22Rv1 (cell line): ENCODE results near the gene GLOD4.

Experiments used
- H3K27ac ChIP-seq: fragments of 450-650 bp; 2 replicates; pipeline ENCODE4 v1.5.1; 2017
- ZFX ChIP-seq: fragments of 450-650 bp; IDR thresholded peaks from 2 replicates; pipeline ENCODE4 v1.6.1; 2017; ENCODE audit warnings: antibody characterized with exemption, borderline replicate concordance
- TF ChIP-seq, protein P1 (sequence below): fragments of 450-650 bp; IDR thresholded peaks from 2 replicates; pipeline ENCODE4 v1.5.1; 2017; ENCODE audit warnings: mild to moderate bottlenecking

The GLOD4 gene

DNA sequence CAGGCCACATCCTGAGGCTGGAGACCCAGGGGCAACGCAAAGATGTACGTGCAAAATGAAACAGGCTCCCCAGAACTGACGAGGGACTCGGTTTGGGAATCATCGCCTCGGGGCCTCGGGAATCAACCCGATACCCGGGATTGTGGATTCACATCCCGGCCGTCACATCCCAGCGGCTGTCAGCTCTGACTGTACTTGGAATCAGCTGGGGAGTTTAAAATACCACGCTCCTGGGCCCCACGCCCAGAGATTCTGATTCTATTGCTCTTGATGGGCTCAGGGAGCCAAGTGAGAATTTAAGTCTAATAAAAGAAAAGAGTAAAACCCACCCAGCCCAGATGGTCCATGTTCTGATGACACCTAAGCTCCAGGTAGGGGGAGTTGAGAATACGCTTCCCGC, 42.3 kb upstream of the GLOD4 start:
- no peak overlapping the region for H3K27ac ChIP-seq
- TF ChIP-seq ZFX = no peak
- TF ChIP-seq, protein P1, sequence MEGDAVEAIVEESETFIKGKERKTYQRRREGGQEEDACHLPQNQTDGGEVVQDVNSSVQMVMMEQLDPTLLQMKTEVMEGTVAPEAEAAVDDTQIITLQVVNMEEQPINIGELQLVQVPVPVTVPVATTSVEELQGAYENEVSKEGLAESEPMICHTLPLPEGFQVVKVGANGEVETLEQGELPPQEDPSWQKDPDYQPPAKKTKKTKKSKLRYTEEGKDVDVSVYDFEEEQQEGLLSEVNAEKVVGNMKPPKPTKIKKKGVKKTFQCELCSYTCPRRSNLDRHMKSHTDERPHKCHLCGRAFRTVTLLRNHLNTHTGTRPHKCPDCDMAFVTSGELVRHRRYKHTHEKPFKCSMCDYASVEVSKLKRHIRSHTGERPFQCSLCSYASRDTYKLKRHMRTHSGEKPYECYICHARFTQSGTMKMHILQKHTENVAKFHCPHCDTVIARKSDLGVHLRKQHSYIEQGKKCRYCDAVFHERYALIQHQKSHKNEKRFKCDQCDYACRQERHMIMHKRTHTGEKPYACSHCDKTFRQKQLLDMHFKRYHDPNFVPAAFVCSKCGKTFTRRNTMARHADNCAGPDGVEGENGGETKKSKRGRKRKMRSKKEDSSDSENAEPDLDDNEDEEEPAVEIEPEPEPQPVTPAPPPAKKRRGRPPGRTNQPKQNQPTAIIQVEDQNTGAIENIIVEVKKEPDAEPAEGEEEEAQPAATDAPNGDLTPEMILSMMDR = no peak

DNA sequence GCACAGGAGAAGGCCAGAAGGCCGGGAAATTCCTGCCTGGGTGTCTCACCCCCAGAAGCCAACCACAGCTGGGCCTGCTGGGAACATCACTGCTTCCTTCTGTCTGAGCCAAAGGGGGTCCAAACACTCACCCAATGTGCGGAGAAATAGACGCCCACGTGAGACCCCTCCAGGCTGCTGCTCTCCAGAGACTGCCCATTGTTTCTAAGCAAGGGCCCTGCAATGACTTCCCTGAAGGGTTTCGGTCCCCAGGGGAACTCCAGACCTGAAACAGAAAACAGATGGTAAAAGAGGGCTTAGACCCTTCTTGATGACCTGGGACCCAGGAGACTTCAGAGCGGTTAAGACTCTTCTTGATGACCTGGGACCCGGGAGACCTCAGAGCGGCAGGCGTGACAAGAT, 41.4 kb upstream of the GLOD4 start:
- TF ChIP-seq ZFX = no peak

DNA sequence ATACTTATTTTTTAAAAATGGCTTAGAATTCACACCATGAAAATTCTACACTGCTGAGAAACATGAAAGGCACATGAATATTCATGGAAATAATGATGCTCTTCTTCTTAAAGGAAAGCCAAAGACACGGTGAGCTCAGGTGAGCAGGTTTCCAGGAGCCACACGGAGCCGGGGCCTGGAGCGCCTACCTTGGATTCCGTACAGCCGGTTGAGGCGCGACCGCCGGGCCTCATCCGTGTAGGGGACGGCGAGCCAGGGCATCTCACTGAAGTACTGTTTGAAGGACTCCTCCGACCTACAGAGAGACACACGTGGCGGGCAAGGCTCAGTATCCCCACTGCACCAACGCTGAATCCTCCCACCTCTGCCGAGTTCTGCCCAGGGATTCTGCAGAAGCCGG, 37.2 kb upstream of the GLOD4 start:
- H3K27ac ChIP-seq = no peak overlapping the region
- TF ChIP-seq ZFX = no peak
- TF ChIP-seq, protein P1 = no peak

More for the DNA sequence above, 41.4 kb upstream of the GLOD4 start:
- no peak overlapping the region for H3K27ac ChIP-seq

DNA sequence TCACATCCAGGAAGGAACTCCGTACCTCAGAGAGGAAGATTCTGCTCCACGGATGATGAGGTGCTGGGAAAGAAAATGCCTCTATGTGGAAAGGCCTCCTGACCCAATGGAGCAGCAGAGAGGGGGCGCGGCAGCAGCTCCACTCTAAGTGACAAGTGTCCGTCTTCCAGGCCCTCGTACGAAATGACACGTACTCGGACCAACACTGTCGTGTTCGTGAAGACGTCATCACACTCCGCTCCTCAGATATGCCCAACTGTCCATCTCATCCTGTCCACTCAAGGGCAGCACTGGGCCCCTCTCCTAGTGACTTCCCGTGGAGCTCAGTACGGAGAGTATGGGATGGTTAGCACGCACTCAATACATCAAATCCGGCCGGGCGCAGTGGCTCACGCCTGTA, 32.3 kb upstream of the GLOD4 start:
- TF ChIP-seq, protein P1 = no peak
- no peak for TF ChIP-seq ZFX
- H3K27ac ChIP-seq = no peak overlapping the region

DNA sequence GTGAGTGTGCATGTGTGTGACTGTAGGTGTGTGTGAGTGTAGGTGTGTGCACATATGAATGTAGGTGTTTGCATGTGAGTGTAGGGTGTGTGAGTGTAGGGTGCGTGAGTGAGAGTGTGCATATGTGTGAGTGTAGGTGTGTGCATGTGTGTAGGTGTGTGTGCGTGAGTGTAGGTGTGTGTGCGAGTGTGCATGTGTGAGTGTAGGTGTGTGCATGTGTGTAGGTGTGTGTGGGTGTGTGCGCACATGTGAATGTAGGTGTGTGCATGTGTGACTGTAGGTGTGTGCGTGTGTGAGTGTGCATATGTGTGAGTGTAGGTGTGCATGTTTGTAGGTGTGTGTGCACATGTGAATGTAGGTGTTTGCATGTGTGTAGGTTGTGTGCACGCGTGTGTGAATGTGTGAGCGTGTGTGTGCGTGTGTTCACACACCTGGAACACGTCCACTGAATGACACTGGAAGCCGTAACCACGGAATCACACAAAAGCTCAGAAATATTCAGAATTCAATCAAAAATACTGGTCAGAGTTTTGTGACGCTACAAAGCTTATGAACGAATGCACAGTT, 30.6 kb upstream of the GLOD4 start:
- no peak overlapping the region for H3K27ac ChIP-seq
- TF ChIP-seq ZFX = no peak
- TF ChIP-seq, protein P1 = no peak

DNA sequence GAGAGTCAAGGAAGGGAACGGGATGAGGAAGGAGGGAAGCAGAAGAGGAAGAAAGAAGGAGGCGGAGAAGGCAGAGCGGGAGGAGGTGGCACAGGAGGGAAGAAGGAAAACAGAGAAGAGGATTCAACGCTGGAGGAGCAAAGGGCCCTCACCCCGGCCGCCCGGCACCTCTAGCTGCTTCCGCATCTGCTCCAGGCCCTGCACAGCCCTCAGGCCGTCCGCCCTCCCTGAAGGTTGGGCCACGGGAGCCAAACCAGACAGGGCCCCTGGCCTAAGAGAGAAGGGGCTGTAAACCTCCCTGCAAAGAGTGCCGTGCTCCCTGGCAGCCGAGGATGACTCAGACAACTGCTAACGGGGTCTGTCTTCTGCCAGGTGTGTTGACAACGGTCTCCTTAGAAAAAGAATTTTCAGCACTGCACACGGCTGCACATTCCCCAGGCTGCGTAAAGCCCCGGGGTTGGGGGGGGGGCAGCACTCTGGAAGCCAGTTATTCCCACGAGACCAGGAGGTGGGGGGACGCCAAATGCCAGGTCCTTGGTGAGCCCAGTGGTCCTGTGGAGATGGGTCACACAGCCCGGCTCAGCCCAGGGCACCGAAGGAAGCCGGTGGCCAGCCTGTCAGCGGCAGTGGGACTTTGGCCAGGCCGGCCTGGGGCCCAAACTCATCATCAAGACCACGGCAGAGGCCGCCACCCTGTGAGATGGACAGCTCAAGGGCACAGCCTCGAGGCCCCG, 29.1 kb upstream of the GLOD4 start:
- no peak overlapping the region for H3K27ac ChIP-seq
- TF ChIP-seq ZFX = no peak
- TF ChIP-seq, protein P1 = no peak

DNA sequence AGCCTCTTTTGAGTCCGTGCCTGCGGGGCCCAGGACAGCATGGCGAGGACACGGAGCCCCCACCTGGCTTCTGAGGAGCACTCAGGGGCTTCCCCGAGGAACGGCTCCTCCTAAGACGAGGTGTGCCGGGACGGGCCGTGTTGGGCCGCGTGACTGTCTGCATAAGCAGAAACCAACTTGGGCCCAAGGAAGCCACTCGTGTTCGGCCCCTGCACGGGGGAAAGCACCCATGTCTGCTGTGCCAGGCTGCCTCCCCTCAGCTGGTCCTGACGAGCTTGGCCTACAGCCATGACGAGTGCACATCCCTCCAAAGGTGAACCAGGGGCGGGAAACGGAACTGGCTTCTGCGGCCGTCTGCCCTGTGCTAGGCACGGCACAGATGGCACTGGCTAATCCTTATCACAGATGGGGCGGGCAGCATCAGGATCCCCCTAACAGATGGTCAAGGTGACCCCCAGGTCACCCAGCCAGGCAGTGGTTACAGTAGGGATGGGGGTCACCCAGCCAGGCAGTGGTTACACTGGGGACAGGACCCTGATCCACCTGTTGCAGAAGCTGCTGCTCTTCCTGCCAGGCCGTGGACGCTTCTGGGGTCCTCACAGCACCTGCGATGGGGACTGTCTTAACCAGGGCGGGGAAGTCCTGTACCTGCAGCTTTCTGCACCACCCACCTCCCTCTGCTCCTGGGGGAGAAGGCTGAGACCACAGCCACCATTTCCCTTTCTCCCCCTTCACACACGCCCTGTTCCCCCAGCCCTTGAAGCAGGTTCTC, 25.6 kb upstream of the GLOD4 start:
- TF ChIP-seq, protein P1 = no peak
- no peak for TF ChIP-seq ZFX
- no peak overlapping the region for H3K27ac ChIP-seq
